OCI-LY7 (cell line): Measurements from ENCODE around the gene DHX34. TPM values are rescaled to one million over a fixed set of nuclear protein-coding genes. Genes with fewer than 3 reads are reported as not detected.

Experiments used
- BruUV-seq: library from RNA; stranded (reverse); fragments of 400-500 nt; replicated peaks from 2 replicates; lab custom pipeline; 2021; lab: Mats Ljungman, UMichigan
- CTCF ChIA-PET: fragments of 300-600 bp; sonication (Branson Sonifier 250); formaldehyde crosslinking; loops from one replicate; lab custom pipeline; 2022; ENCODE audit warnings: antibody characterized with exemption; ENCODE audit not compliant: unreplicated experiment; lab: Charles Lee
- POLR2A ChIA-PET: fragments of 300-600 bp; sonication (Branson Sonifier 250); formaldehyde crosslinking; loops from one replicate; lab custom pipeline; 2022; ENCODE audit warnings: antibody characterized with exemption; lab: Charles Lee
- DNase-seq: peaks from one replicate; pipeline ENCODE4 v3.0.0-alpha.2; 2015; ENCODE audit warnings: low spot score
- H2AFZ ChIP-seq: fragments of 200-600 bp; sonication (generic), shearing (Covaris generic); 2 replicates; pipeline ENCODE4 v1.6.1; 2014; ENCODE audit warnings: mild to moderate bottlenecking, antibody characterized with exemption, low read length, moderate library complexity
- H3K27ac ChIP-seq: fragments of 200-600 bp; sonication (generic); 2 replicates; pipeline ENCODE4 v1.5.1; 2014; ENCODE audit warnings: mixed run types, low read depth, mild to moderate bottlenecking, moderate library complexity, low read length, inconsistent platforms; ENCODE audit not compliant: poor library complexity, severe bottlenecking
- H3K36me3 ChIP-seq: fragments of 200-600 bp; sonication (generic); 2 replicates; pipeline ENCODE4 v1.6.1; 2014; ENCODE audit warnings: mild to moderate bottlenecking, antibody characterized with exemption, low read length, moderate library complexity, mixed read lengths; ENCODE audit not compliant: insufficient read depth
- H3K4me1 ChIP-seq: fragments of 200-600 bp; sonication (generic); 2 replicates; pipeline ENCODE4 v1.5.1; 2014; ENCODE audit warnings: mild to moderate bottlenecking, low read length; ENCODE audit not compliant: insufficient read depth, poor library complexity, severe bottlenecking
- H3K4me2 ChIP-seq: fragments of 200-600 bp; sonication (generic); 2 replicates; pipeline ENCODE4 v1.6.1; 2014; ENCODE audit warnings: mild to moderate bottlenecking, low read length
- H3K4me3 ChIP-seq: fragments of 200-600 bp; sonication (generic); 2 replicates; pipeline ENCODE4 v1.5.1; 2014; ENCODE audit warnings: mild to moderate bottlenecking, low read depth, low read length; ENCODE audit not compliant: poor library complexity, severe bottlenecking
- H3K79me2 ChIP-seq: fragments of 200-600 bp; sonication (generic); 2 replicates; pipeline ENCODE4 v1.6.1; 2016; ENCODE audit warnings: low read depth, mild to moderate bottlenecking, low read length, moderate library complexity, mixed read lengths; ENCODE audit not compliant: insufficient read depth
- H3K9me2 ChIP-seq: fragments of 200-600 bp; sonication (generic); 2 replicates; pipeline ENCODE4 v1.6.1; 2016; ENCODE audit warnings: mild to moderate bottlenecking, low read length, mixed read lengths; ENCODE audit not compliant: insufficient read depth
- H3K9me3 ChIP-seq: fragments of 200-600 bp; sonication (generic); 2 replicates; pipeline ENCODE4 v1.6.1; 2014; ENCODE audit warnings: mild to moderate bottlenecking, mixed run types, low read length, mixed read lengths
- H4K20me1 ChIP-seq: fragments of 200-600 bp; sonication (generic); 2 replicates; pipeline ENCODE4 v1.6.1; 2014; ENCODE audit warnings: mild to moderate bottlenecking, antibody characterized with exemption, low read length, moderate library complexity, mixed read lengths; ENCODE audit not compliant: insufficient read depth
- CTCF ChIP-seq: fragments of 200-600 bp; sonication (generic); conservative IDR thresholded peaks from 2 replicates; pipeline ENCODE4 v1.5.1; 2014; ENCODE audit warnings: mild to moderate bottlenecking, antibody characterized with exemption, low read length, moderate library complexity, mixed read lengths
- EZH2phosphoT487 ChIP-seq: fragments of 200-600 bp; sonication (generic); IDR thresholded peaks from 2 replicates; pipeline ENCODE4 v1.6.1; 2018; ENCODE audit warnings: low read depth, borderline replicate concordance, mild to moderate bottlenecking, mixed run types, antibody characterized with exemption, low read length, moderate library complexity, mixed read lengths
- intact Hi-C: fragments of 100-400 bp; cut with micrococcal nuclease; formaldehyde crosslinking; loops from one replicate; pipeline ENCODE4 v1.10.0; 2022; ENCODE audit not compliant: unreplicated experiment
- total RNA-seq, 2 experiments: library from RNA; depleted of rRNA in 1 of 2; stranded (reverse); fragments of >200 nt in 1 of 2; shearing (Covaris generic) in 1 of 2; gene quantifications; 2 replicates each; pipeline ENCODE4 v1.2.3, GENCODE V29; 2014 to 2022

Gene DHX34
- total RNA-seq, 2 experiments from 2014 or later, result 19.7 to 32.2 TPM

GRCh38 chr19:47429140-47429793, 80.2 kb downstream of the DHX34 start:
- peak overlapping the region; percentile 89; the same call in 1 of the 2 replicates for H3K4me2 ChIP-seq

GRCh38 chr19:47430041-47430802, 81.1 kb downstream of the DHX34 start:
- Histone ChIP-seq H4K20me1 (no peaks in the 10 kb centered on the region), H3K9me2 (no peaks in the 10 kb centered on the region), H3K36me3 (no peaks in the 10 kb centered on the region), H3K9me3 (no peaks in the 10 kb centered on the region), H3K79me2 (no peaks in the 10 kb centered on the region), H3K4me3 (no peak overlapping the region), H2AFZ (no peak overlapping the region), H3K27ac (no peak overlapping the region), H3K4me2 (no peak overlapping the region), H3K4me1 (peaks cover 33% of the 10 kb centered on the region)
- TF ChIP-seq CTCF, result no peak
- TF ChIP-seq EZH2phosphoT487, result no peak
- intact Hi-C loops, result no loop called here
- ChIA-PET POLR2A (no interaction called here), CTCF (no interaction called here)
- DNase-seq, result no peak
- no TSS peak for BruUV-seq

More at GRCh38 chr19:47429140-47429793, 80.2 kb downstream of the DHX34 start:
- Histone ChIP-seq H3K9me2 (no peaks in the 10 kb centered on the region), H3K79me2 (no peaks in the 10 kb centered on the region), H4K20me1 (no peaks in the 10 kb centered on the region), H3K4me1 (peaks cover 33% of the 10 kb centered on the region), H3K36me3 (no peaks in the 10 kb centered on the region), H3K4me3 (no peak overlapping the region), H2AFZ (no peak overlapping the region), H3K9me3 (no peaks in the 10 kb centered on the region), H3K27ac (no peak overlapping the region)
- ChIA-PET CTCF (interaction anchor here (1.1 to 1.6 kb wide), 2 partner anchors 8 to 80 kb away, joined by 4 to 9 read pairs; partner anchors contain the start of gene DHX34), POLR2A (interaction anchor here (0.6 kb wide), 1 partner anchor 114 kb away, joined by 4 read pairs; no protein-coding TSS in a partner anchor)
- no peak for DNase-seq
- TF ChIP-seq CTCF (no peak), EZH2phosphoT487 (no peak)
- BruUV-seq, result no TSS peak
- intact Hi-C loops, result no loop called here
